ENCODE measurements around the gene LUM. TPM values are rescaled to one million over a fixed set of nuclear protein-coding genes. Genes with fewer than 3 reads are reported as not detected.

Gene LUM
- polyA plus RNA-seq, 3 donors from 2014 or later = not detected

DNA sequence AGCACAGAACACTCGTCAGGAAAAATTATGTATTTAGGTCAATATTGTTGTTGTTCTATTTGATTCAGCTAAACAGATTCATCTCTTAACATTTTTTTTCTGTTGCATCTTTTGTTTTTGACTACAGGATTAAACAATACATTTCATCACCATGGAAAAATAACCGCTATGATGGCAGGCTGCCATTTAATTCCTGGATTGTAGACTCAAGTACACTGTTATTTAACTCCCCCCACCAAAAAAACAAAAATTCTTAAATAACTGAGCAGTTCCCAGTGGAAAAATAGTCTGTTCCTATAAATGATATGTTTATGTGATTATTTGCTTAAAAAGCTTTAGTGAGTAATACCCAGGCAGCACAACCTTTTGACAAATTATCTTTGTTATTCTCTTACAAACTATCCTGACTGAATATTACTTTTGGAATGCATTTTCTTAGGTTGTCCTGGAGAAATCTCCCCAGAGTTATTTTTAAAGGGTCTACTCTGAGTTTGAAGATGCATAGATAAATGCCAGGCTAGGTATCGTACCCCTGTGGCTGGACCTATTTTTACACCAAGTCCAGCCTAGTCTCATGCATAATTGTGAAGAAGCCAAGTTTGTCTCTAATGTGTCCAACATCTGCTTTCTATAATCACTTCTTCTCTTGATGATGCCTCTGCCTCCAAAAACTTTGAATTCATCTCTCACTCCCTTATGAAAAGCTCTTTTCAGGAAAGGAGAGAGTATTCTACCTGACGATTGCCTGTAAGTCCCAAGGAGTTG, 57.2 kb downstream of the LUM start:
- H3K9me3 Mint-ChIP-seq = peaks cover 0 to 1% (median 0%) of the 10 kb centered on the region in 6 donors
- DNase-seq = no peak
- H3K4me1 Mint-ChIP-seq = no peaks in the 10 kb centered on the region
- H3K36me3 Mint-ChIP-seq = no peaks in the 10 kb centered on the region
- no peak overlapping the region for H3K27ac Mint-ChIP-seq
- H3K27me3 Mint-ChIP-seq (ENCODE audit: low read depth in 3 of 3) = peaks cover 0 to 1% (median 0%) of the 10 kb centered on the region in 3 donors
- no peak overlapping the region for H3K4me3 Mint-ChIP-seq

Other genes starting within 250 kb of the LUM start
- gene CCER1, start 156.3 kb downstream of the LUM start, polyA plus RNA-seq = not detected
- gene EPYC, start 106.5 kb downstream of the LUM start, polyA plus RNA-seq = not detected
- gene KERA, start 53.5 kb downstream of the LUM start, polyA plus RNA-seq = not detected
- gene DCN, start 71.3 kb upstream of the LUM start, polyA plus RNA-seq = not detected

Data from immature natural killer cell (primary cell).